ENCODE measurements around the gene PLA2G6. TPM values are rescaled to one million over a fixed set of nuclear protein-coding genes. Genes with fewer than 3 reads are reported as not detected.
"Not testable (repeated sequence)": the region's sequence is repeated elsewhere in the genome, so short reads cannot be mapped to it uniquely, and the experiment has no call there.

Gene PLA2G6
- total RNA-seq, 2 donors from 2014 or later: 24.1 to 38.5 TPM

- no peak for TF ChIP-seq CTCF (IDR thresholded peaks at IDR 0.05)
- no peak overlapping the region for H3K27ac ChIP-seq
- DNase-seq: no peak
These were observed 3.2 kb upstream of the PLA2G6 start for GRCh38 chr22:38184788-38185187.

GRCh38 chr22:38180841-38181452 lies 683 bp downstream of the PLA2G6 start:
- Histone ChIP-seq H3K36me3 (no peaks in the 10 kb centered on the region), H3K9ac (ENCODE audit: low read depth in 2 of 2, low read length in 2 of 2) (peak overlapping the region; percentile 80 to 100), H3K27ac (peak overlapping the region; percentile 81), H3K9me3 (no peaks in the 10 kb centered on the region), H3K27me3 (no peaks in the 10 kb centered on the region), H3K4me3 (peak overlapping the region; percentile 39), H3K4me1 (peaks cover 6% of the 10 kb centered on the region)
- intact Hi-C loops (cut with DNase I): no loop called here
- peak; percentile 83 for DNase-seq
- no peak for TF ChIP-seq CTCF (IDR thresholded peaks at IDR 0.05)

More at GRCh38 chr22:38184788-38185187, 3.2 kb upstream of the PLA2G6 start:
- no peak overlapping the region for H3K4me3 ChIP-seq
- no peaks in the 10 kb centered on the region for H3K9me3 ChIP-seq
- H3K36me3 ChIP-seq: no peaks in the 10 kb centered on the region
- no peak overlapping the region for H3K9ac ChIP-seq (ENCODE audit: low read depth in 2 of 2, low read length in 2 of 2)
- no peaks in the 10 kb centered on the region for H3K27me3 ChIP-seq
- H3K4me1 ChIP-seq: peaks cover 3% of the 10 kb centered on the region
- intact Hi-C loops (cut with DNase I): no loop called here

- H3K9ac ChIP-seq (ENCODE audit: low read depth in 2 of 2, low read length in 2 of 2); H3K4me3 ChIP-seq; H3K4me1 ChIP-seq; H3K9me3 ChIP-seq; H3K27me3 ChIP-seq; intact Hi-C loops (cut with DNase I); DNase-seq; H3K36me3 ChIP-seq: not testable (repeated sequence)
- H3K27ac ChIP-seq: peak overlapping the region; percentile 79
These were observed 3.1 kb downstream of the PLA2G6 start for GRCh38 chr22:38178605-38178937.

- intact Hi-C loops (cut with DNase I): no loop called here
- no peaks in the 10 kb centered on the region for H3K27me3 ChIP-seq
- H3K36me3 ChIP-seq: no peaks in the 10 kb centered on the region
- H3K27ac ChIP-seq: peak overlapping the region; percentile 79
- no peaks in the 10 kb centered on the region for H3K9me3 ChIP-seq
- peak; percentile 67 for DNase-seq
- no peak for TF ChIP-seq CTCF (IDR thresholded peaks at IDR 0.05)
- H3K4me1 ChIP-seq: peaks cover 6% of the 10 kb centered on the region
- no peak overlapping the region for H3K4me3 ChIP-seq
- peak overlapping the region; percentile 24 to 73 for H3K9ac ChIP-seq (ENCODE audit: low read depth in 2 of 2, low read length in 2 of 2)
These were observed 3.6 kb downstream of the PLA2G6 start for GRCh38 chr22:38177926-38178604.

GRCh38 chr22:38177571-38177925 lies 4.1 kb downstream of the PLA2G6 start:
- intact Hi-C loops (cut with DNase I); DNase-seq: not testable (repeated sequence)

GRCh38 chr22:38177044-38177443 lies 4.6 kb downstream of the PLA2G6 start:
- TF ChIP-seq CTCF (IDR thresholded peaks at IDR 0.05): no peak
- Histone ChIP-seq H3K36me3 (no peaks in the 10 kb centered on the region), H3K9me3 (no peaks in the 10 kb centered on the region), H3K27ac (no peak overlapping the region), H3K4me3 (no peak overlapping the region), H3K27me3 (no peaks in the 10 kb centered on the region), H3K9ac (ENCODE audit: low read depth in 2 of 2, low read length in 2 of 2) (peak overlapping the region in 1 of 2 donors; percentile 19), H3K4me1 (peaks cover 6% of the 10 kb centered on the region)
- no peak for DNase-seq
- intact Hi-C loops (cut with DNase I): no loop called here

More at GRCh38 chr22:38177571-38177925, 4.1 kb downstream of the PLA2G6 start:
- not testable (repeated sequence) for H3K27me3 ChIP-seq, H3K4me1 ChIP-seq, H3K36me3 ChIP-seq, H3K9me3 ChIP-seq, H3K4me3 ChIP-seq
- peak overlapping the region in 1 of 2 donors; percentile 73 for H3K9ac ChIP-seq (ENCODE audit: low read depth in 2 of 2, low read length in 2 of 2)
- peak overlapping the region; percentile 79 for H3K27ac ChIP-seq

All from colonic mucosa (tissue), 4 donors.